ENCODE measurements around the gene IQSEC1. TPM values are rescaled to one million over a fixed set of nuclear protein-coding genes. Genes with fewer than 3 reads are reported as not detected.

Gene IQSEC1
- polyA plus RNA-seq, 3 donors, result 17.7 to 61.7 (median 30.3) TPM

- Mint-ChIP-seq H3K4me3 (no peak overlapping the region), H3K27me3 (ENCODE audit: low read depth in 3 of 3) (peaks cover 0 to 3% (median 2%) of the 10 kb centered on the region in 3 donors), H3K4me1 (peaks cover 86% of the 10 kb centered on the region), H3K27ac (no peak overlapping the region), H3K36me3 (peaks cover 62 to 71% of the 10 kb centered on the region in 2 donors), H3K9me3 (peaks cover 0 to 3% (median 0%) of the 10 kb centered on the region in 7 donors)
- no peak overlapping the region for H3K4me3 ChIP-seq (replicated peaks in 1 of 3; ENCODE audit: low read depth in 2 of 3, low read length in 3 of 3)
- no peak overlapping the region for H3K4me2 ChIP-seq (replicated peaks; ENCODE audit: extremely low read depth, low read length, poor library complexity, severe bottlenecking)
- H3K27me3 ChIP-seq (ENCODE audit: control insufficient read depth in 2 of 2, insufficient read depth in 2 of 2, low read length in 2 of 2), result no peaks in the 10 kb centered on the region
- peaks cover 55 to 75% of the 10 kb centered on the region in 2 donors for H3K4me1 ChIP-seq (ENCODE audit: control insufficient read depth in 1 of 2, insufficient read depth in 2 of 2, low read length in 2 of 2)
- peaks cover 100% of the 10 kb centered on the region for H3K79me2 ChIP-seq (ENCODE audit: insufficient read depth, low read length)
- no peak overlapping the region for H3K9ac ChIP-seq (ENCODE audit: insufficient read depth, low read length, poor library complexity, severe bottlenecking)
- intact Hi-C loops (cut with micrococcal nuclease), result no loop called here
- WGBS (ENCODE audit: insufficient coverage), result 76% methylated on average over 5 of the region's 8 CpGs
- no peak overlapping the region for H2AFZ ChIP-seq (ENCODE audit: insufficient read depth, low read depth, low read length, poor library complexity, severe bottlenecking)
- DNase-seq, result no peak
- TF ChIP-seq CTCF (IDR thresholded peaks at IDR 0.05), result no peak
- H3K36me3 ChIP-seq (replicated peaks in 1 of 2; ENCODE audit: control insufficient read depth in 1 of 2, insufficient read depth in 2 of 2, low read length in 2 of 2), result peaks cover 43 to 73% of the 10 kb centered on the region in 2 donors
- no peaks in the 10 kb centered on the region for H3K9me3 ChIP-seq (replicated peaks in 1 of 2; ENCODE audit: control insufficient read depth in 1 of 2, insufficient read depth in 1 of 2, low read length in 2 of 2)
- H3K27ac ChIP-seq (ENCODE audit: low read depth in 1 of 2, low read length in 2 of 2), result no peak overlapping the region
- H4K20me1 ChIP-seq (ENCODE audit: insufficient read depth, low read length), result peaks cover 100% of the 10 kb centered on the region
These were observed 115.9 kb downstream of the IQSEC1 start for GRCh38 chr3:12957339-12957738.

- intact Hi-C loops (cut with micrococcal nuclease), result no loop called here
- H3K4me3 Mint-ChIP-seq, result no peak overlapping the region
- H3K4me3 ChIP-seq (replicated peaks in 1 of 3; ENCODE audit: low read depth in 2 of 3, low read length in 3 of 3), result no peak overlapping the region
- H3K79me2 ChIP-seq (ENCODE audit: insufficient read depth, low read length), result peaks cover 100% of the 10 kb centered on the region
- H3K27ac ChIP-seq (ENCODE audit: low read depth in 1 of 2, low read length in 2 of 2), result no peak overlapping the region
- H3K27ac Mint-ChIP-seq, result peak overlapping the region in 3 of 7 donors; percentile 22 to 78 (median 59)
- no peak overlapping the region for H3K4me2 ChIP-seq (replicated peaks; ENCODE audit: extremely low read depth, low read length, poor library complexity, severe bottlenecking)
- WGBS (ENCODE audit: insufficient coverage), result no CpG with 5 or more reads among the region's 5 CpGs
- H3K27me3 Mint-ChIP-seq (ENCODE audit: low read depth in 3 of 3), result peaks cover 1 to 5% (median 2%) of the 10 kb centered on the region in 3 donors
- peaks cover 0 to 3% (median 0%) of the 10 kb centered on the region in 7 donors for H3K9me3 Mint-ChIP-seq
- peaks cover 100% of the 10 kb centered on the region for H4K20me1 ChIP-seq (ENCODE audit: insufficient read depth, low read length)
- H3K36me3 ChIP-seq (replicated peaks in 1 of 2; ENCODE audit: control insufficient read depth in 1 of 2, insufficient read depth in 2 of 2, low read length in 2 of 2), result peaks cover 35 to 72% of the 10 kb centered on the region in 2 donors
- peaks cover 84% of the 10 kb centered on the region for H3K4me1 Mint-ChIP-seq
- no peak for TF ChIP-seq CTCF (IDR thresholded peaks at IDR 0.05)
- H2AFZ ChIP-seq (ENCODE audit: insufficient read depth, low read depth, low read length, poor library complexity, severe bottlenecking), result no peak overlapping the region
- peaks cover 48 to 65% of the 10 kb centered on the region in 2 donors for H3K4me1 ChIP-seq (ENCODE audit: control insufficient read depth in 1 of 2, insufficient read depth in 2 of 2, low read length in 2 of 2)
- H3K9me3 ChIP-seq (replicated peaks in 1 of 2; ENCODE audit: control insufficient read depth in 1 of 2, insufficient read depth in 1 of 2, low read length in 2 of 2), result no peaks in the 10 kb centered on the region
- no peak overlapping the region for H3K9ac ChIP-seq (ENCODE audit: insufficient read depth, low read length, poor library complexity, severe bottlenecking)
- H3K27me3 ChIP-seq (ENCODE audit: control insufficient read depth in 2 of 2, insufficient read depth in 2 of 2, low read length in 2 of 2), result no peaks in the 10 kb centered on the region
- peaks cover 59 to 70% of the 10 kb centered on the region in 2 donors for H3K36me3 Mint-ChIP-seq
- no peak for DNase-seq
These were observed 116.9 kb downstream of the IQSEC1 start for GRCh38 chr3:12956316-12956660.
